ENCODE results near the gene CAMK1. TPM values are rescaled to one million over a fixed set of nuclear protein-coding genes. Genes with fewer than 3 reads are reported as not detected.

Gene CAMK1
- total RNA-seq, 1 experiment from 2014 or later: 31.2 TPM

DNA sequence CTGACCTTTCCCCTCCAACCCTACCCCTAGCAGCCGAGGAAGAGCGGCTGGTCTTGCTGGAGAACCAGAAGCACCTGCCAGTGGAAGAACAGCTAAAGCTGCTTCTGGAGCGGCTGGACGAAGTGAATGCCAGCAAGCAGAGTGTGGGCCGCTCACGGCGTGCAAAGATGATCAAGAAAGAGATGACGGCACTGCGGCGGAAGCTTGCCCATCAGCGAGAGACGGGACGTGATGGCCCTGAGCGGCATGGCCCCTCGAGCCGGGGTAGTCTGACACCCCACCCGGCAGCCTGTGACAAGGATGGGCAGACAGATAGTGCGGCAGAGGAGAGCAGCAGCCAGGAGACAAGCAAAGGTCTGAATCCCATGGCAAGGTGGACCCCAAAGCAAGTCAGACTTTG, 26.2 kb downstream of the CAMK1 start:
- DNase-seq (ENCODE audit: low read depth): no peak

- no peak for DNase-seq (ENCODE audit: low read depth)
Measured at GRCh38 chr3:9742560-9742959, 27.2 kb downstream of the CAMK1 start.

GRCh38 chr3:9739181-9739580, 30.6 kb downstream of the CAMK1 start:
- no peak for DNase-seq (ENCODE audit: low read depth)

DNA sequence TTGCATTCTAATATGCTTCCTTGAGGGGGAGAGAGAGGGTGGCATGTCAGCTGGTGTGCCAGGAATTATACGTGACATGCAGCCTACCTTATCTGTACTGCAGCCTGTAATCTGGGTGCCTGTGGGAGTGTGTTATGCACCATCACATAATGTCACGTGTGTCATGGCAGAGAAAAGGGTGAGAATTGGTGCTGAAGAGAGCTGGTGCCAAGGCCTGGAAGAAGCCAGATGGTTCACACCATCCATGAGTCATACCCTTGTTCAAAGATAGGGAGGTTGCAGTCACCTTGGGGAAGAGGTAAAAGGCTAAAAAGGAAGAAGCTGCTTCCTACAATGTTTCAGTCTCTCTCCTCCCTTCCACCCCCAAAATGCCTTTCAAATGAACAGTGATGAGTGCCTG, 32.9 kb downstream of the CAMK1 start:
- DNase-seq (ENCODE audit: low read depth): no peak

DNA sequence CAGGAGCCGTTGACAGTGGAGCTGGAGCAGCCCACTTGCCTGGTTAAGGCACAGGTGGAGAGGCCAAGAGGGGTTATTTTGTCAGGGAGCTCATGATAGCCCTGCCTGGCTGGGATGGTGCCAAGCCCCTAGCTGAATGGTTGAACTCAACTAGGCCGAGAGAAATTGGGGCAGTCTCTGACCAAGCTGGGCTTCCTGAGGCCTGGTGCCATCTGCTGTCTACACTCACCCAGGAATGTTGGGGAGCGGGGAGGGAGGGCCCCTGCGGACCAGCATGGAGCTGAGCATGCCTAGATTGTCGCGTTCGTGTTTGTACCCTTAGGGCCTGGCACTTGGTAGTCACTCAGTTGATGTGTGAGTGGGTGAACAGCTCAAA, 37.0 kb downstream of the CAMK1 start:
- DNase-seq (ENCODE audit: low read depth): peak; percentile 61

- DNase-seq (ENCODE audit: low read depth): no peak
Measured at GRCh38 chr3:9732080-9732739, 37.5 kb downstream of the CAMK1 start.

DNA sequence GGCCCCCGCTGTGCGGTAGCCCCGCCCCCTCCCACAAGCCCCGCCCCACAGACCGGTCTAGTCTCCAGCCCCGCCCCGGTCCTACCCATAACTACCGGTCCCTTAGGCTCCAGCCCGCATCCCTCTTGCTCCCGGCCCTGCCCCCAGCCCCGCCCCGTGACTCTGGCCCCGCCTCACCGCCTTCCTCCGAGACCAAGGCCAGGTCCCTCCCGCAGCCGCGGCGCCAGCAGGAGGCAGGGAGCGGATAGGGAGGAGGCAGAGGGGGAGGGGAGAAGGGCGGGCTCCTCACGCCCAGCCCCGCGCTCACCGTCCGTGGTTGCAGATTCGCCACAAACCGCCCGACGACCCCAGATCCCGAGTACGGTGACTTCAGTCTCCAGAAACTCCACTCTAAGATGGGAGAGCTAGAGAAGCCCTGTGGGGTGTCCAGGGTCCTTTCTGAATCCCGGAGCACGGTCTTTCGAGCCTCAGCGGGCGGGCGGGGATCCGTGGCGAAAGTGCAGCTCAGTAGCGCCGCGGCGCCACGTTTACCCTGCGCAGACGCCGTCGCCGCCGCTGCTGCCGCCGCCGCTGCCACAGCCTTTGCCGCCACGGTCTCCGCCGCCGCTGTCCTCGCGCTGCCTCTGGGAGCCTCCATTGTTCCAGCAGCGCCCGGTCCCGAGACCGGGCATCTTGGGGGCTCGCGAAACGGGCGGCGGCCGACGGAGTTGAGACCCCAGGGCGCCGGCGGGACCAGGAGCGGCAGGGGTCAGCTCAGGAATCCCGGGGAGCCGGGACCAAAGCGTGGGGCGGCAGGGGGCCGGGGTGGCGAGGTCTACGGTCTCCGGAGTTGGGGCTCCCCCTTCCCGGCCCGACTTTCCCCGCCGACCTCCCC, 38.3 kb downstream of the CAMK1 start, which contains the start of gene BRPF1:
TSS of gene BRPF1 (plus strand) at position 530 of the 874 bp plus-strand sequence. CDS start 2,406 bp downstream, outside the sequence.
- DNase-seq (ENCODE audit: low read depth): peak; percentile 99

GRCh38 chr3:9730657-9731205, 39.0 kb downstream of the CAMK1 start:
- DNase-seq (ENCODE audit: low read depth): no peak

DNA sequence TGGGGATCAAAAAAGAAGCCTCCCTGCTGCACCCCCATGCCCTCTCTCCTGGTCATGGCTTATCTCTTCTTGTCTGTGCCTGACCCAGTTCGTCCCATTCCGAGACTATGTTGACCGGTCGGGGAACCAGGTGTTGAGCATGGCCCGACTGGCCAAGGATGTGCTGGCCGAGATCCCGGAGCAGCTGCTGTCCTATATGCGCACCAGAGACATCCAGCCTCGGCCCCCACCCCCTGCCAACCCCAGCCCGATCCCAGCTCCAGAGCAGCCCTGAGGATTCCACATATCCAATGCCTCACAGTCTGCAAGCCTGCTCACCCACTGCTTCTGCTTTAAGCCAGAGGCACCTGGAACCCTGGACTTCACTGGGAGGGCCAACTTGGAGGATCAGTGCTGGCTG, 40.3 kb downstream of the CAMK1 start:
- DNase-seq (ENCODE audit: low read depth): no peak

- peak; percentile 42 for DNase-seq (ENCODE audit: low read depth)
Measured at GRCh38 chr3:9727743-9728142, 42.0 kb downstream of the CAMK1 start.

GRCh38 chr3:9727041-9727595, 42.6 kb downstream of the CAMK1 start:
- no peak for DNase-seq (ENCODE audit: low read depth)

DNA sequence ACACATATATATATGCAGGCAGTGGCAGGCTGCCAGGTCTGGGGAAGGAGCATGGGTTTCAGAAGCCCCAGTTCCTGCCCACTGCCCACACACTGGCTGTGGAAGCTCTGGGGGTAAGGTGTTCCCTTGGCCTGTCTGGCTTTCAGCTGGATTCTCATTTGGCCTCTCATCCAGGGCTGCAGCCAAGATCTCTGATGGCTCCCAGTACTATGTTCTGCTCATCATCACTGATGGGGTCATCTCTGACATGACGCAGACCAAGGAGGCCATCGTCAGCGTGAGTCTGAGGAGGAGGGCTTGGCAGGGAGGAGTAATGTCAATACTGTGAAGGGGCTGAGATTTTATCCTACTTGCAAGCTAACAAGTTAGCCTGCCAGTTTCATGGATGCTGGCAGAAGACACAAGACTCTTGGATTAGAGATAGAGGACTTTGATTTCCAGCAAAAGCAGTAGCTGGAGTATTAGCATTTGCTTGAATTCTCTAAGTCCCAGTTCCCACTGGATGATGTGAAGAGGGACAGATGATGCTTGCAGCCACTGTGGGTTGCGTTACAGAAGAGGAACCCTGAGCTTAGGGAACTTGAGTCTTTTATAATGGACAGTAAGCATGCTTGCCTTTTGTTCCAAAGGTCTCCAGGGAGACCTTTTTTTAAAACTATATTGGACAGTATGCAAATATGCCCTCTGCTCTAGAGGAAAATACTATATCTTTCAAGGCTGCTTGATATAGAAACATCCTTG, 43.8 kb downstream of the CAMK1 start:
- no peak for DNase-seq (ENCODE audit: low read depth)

DNA sequence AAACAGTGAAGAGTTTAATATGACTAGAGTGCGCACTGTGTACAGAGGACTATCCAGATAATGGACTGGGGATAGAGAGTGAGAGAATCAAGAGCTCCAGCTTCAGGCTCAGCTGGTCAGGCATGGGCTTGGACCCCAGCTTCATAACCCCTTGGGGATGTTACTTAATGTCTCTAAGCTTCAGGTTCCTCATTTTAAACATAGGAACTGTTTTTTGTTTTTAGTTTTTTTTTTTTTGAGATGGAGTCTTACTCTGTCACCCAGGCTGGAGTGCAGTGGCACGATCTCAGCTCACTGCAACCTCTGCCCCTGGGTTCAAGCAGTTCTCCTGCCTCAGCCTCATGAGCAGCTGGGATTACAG, 48.1 kb downstream of the CAMK1 start:
- no peak for DNase-seq (ENCODE audit: low read depth)

DNA sequence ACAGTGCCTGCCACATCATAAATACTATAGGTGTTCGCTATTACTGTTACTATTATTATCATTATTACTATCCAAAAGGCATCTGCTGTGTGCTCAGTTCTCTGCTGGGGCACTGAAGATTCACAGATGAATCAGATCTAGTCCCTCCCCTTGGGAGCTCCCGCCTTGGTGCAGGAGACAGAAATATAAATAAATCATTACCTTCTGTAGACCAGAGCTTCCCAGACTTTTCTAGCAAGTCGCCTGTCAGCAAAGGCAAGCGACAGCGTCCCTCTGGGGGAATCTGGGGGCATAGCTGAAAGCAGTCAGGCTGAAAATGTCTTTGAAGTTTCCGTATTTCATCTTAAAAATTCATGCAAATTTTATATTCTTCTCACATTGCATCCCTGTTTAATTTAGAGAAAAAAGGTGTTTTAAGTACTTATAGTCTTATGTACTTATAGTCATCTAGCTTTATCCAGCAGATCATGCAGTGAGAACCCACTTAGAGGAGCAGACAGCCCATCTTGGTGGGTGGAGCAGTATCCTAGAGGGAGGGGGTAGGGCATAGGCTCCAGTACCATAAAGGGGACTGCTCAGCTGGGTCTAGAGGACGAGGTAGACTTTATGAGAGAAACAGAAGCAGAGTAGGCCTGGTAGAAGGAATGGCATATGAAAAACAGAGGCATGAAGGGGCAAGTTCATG, 48.6 kb downstream of the CAMK1 start:
- no peak for DNase-seq (ENCODE audit: low read depth)

GRCh38 chr3:9718118-9718517, 51.6 kb downstream of the CAMK1 start:
- no peak for DNase-seq (ENCODE audit: low read depth)

DNA sequence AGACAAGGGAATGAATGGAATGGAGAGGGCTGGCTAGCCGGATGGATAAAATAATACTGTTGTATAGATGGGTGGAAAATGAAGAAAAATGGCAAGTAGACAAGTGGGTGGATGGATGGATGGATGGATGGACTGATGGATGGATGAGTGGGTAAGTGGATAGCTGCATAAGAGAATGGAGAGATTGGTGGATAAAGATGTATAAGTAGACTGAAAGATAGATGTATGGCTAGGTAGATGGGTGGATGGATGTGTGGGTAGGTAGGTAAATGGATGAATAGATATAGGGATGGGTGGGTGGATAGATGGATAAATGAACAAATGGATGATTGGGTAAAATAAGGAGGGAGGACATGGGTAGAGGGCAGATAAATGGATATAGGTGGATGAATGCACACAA, 52.2 kb downstream of the CAMK1 start:
- no peak for DNase-seq (ENCODE audit: low read depth)

GRCh38 chr3:9716801-9717555, 52.8 kb downstream of the CAMK1 start:
- DNase-seq (ENCODE audit: low read depth): no peak

- peak; percentile 86 for DNase-seq (ENCODE audit: low read depth)
Measured at GRCh38 chr3:9715764-9716437, 53.8 kb downstream of the CAMK1 start.

- no peak for DNase-seq (ENCODE audit: low read depth)
Measured at GRCh38 chr3:9715136-9715535, 54.6 kb downstream of the CAMK1 start.

DNA sequence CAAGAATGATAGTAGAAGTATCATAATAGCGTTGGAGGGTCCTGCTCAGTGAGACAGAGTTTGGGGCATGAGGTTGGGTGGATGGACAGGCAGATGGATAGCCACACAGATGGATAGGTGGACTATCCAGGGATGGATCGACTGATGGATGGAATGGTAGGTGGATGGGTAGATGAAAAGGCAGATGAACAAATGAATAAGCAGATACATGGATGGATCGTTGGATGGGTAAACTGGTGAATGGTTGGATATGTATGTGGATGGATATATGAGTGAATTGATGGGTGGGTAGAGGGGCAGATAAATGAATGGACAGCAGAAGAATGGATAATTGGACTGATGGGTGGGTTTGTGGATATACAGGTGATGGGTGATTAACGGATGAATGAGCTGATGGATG, 56.6 kb downstream of the CAMK1 start:
- no peak for DNase-seq (ENCODE audit: low read depth)
